HG03060 (cell line): ENCODE data around the gene LY6G6F.
"Not testable (repeated sequence)": the region's sequence is repeated elsewhere in the genome, so short reads cannot be mapped to it uniquely, and the experiment has no call there.

ENCODE experiments used
- ATAC-seq: cut with Tn5 transposase; IDR thresholded peaks from one replicate; pipeline ENCODE4 v1.9.1; 2021; ENCODE audit warnings: low read depth, moderate number of reproducible peaks; ENCODE audit not compliant: unreplicated experiment

LY6G6F gene

GRCh38 chr6:31701666-31702404 is 4.8 kb upstream of the LY6G6F start:
- no peak for ATAC-seq

- ATAC-seq = no peak
These were observed 4.3 kb upstream of the LY6G6F start for GRCh38 chr6:31702405-31702818.

GRCh38 chr6:31702819-31703716 is 3.6 kb upstream of the LY6G6F start, which contains the start of gene ABHD16A:
ABHD16A (minus strand) TSS chr6:31703324; CDS start chr6:31703281, 43 bp downstream.
- ATAC-seq = peak; percentile 93

- ATAC-seq = no peak
These were observed 735 bp upstream of the LY6G6F start for GRCh38 chr6:31705931-31706330.

GRCh38 chr6:31707701-31708100 is 1.0 kb downstream of the LY6G6F start:
- no peak for ATAC-seq

- ATAC-seq = no peak
These were observed 1.6 kb downstream of the LY6G6F start for GRCh38 chr6:31708224-31708623.

- ATAC-seq = not testable (repeated sequence)
These were observed 2.5 kb downstream of the LY6G6F start for GRCh38 chr6:31709157-31709556.

- no peak for ATAC-seq
These were observed 4.0 kb downstream of the LY6G6F start for GRCh38 chr6:31710523-31711219.

- no peak for ATAC-seq
These were observed 4.6 kb downstream of the LY6G6F start for GRCh38 chr6:31711233-31711632.

GRCh38 chr6:31712296-31712695 is 5.6 kb downstream of the LY6G6F start:
- no peak for ATAC-seq

- no peak for ATAC-seq
These were observed 6.8 kb downstream of the LY6G6F start for GRCh38 chr6:31713465-31713864.

- ATAC-seq = no peak
These were observed 7.5 kb downstream of the LY6G6F start for GRCh38 chr6:31713991-31714684.

- no peak for ATAC-seq
These were observed 8.6 kb downstream of the LY6G6F start, which contains the start of gene LY6G6D for GRCh38 chr6:31715022-31715958. LY6G6D (plus strand) TSS chr6:31715348; CDS start chr6:31715356, 8 bp downstream.

GRCh38 chr6:31717499-31718222 is 11.0 kb downstream of the LY6G6F start:
- no peak for ATAC-seq

GRCh38 chr6:31718265-31718664 is 11.6 kb downstream of the LY6G6F start:
- no peak for ATAC-seq

- ATAC-seq = no peak
These were observed 12.3 kb downstream of the LY6G6F start for GRCh38 chr6:31719001-31719400.

GRCh38 chr6:31720196-31720770 is 13.6 kb downstream of the LY6G6F start:
- ATAC-seq = no peak

GRCh38 chr6:31721351-31722020 is 14.8 kb downstream of the LY6G6F start, which contains the start of gene LY6G6C:
LY6G6C (minus strand) TSS chr6:31721746; CDS start chr6:31721679, 67 bp downstream.
- no peak for ATAC-seq
